Prostate gland (tissue), 2 donors: Measurements from ENCODE around the gene PTPN14.

Experiments
- POLR2A ChIP-seq: fragments of 450-650 bp; IDR thresholded peaks from one replicate; pipeline ENCODE4 v1.6.1; 2016; ENCODE audit warnings: antibody characterized with exemption, mild to moderate bottlenecking
- POLR2AphosphoS5 ChIP-seq: sonication (generic); formaldehyde crosslinking; IDR thresholded peaks from one replicate; pipeline ENCODE4 v1.6.1; 2017; ENCODE audit warnings: antibody characterized with exemption
- TF ChIP-seq, protein P1 (sequence below), 4 experiments: fragments of 200-600 bp in 2 of 4; fragments of 450-650 bp in 2 of 4; sonication (generic) in 2 of 4; IDR thresholded peaks; 1 replicate in 3 of 4; 2 replicates in 1 of 4; pipeline ENCODE4 v1.5.1; 2016 to 2019; ENCODE audit warnings: antibody characterized with exemption in 4 of 4, mild to moderate bottlenecking in 2 of 4, moderate library complexity in 2 of 4

GRCh38 chr1:214469290-214469689, 82.1 kb downstream of the PTPN14 start:
- TF ChIP-seq POLR2AphosphoS5 (no peak), POLR2A (no peak)
- TF ChIP-seq, protein P1, sequence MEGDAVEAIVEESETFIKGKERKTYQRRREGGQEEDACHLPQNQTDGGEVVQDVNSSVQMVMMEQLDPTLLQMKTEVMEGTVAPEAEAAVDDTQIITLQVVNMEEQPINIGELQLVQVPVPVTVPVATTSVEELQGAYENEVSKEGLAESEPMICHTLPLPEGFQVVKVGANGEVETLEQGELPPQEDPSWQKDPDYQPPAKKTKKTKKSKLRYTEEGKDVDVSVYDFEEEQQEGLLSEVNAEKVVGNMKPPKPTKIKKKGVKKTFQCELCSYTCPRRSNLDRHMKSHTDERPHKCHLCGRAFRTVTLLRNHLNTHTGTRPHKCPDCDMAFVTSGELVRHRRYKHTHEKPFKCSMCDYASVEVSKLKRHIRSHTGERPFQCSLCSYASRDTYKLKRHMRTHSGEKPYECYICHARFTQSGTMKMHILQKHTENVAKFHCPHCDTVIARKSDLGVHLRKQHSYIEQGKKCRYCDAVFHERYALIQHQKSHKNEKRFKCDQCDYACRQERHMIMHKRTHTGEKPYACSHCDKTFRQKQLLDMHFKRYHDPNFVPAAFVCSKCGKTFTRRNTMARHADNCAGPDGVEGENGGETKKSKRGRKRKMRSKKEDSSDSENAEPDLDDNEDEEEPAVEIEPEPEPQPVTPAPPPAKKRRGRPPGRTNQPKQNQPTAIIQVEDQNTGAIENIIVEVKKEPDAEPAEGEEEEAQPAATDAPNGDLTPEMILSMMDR (IDR thresholded peaks at IDR 0.05): no peak
